NK-92 (cell line): ENCODE measurements around the gene CCN5.

Source experiments
- DNase-seq: peaks from one replicate; lab custom pipeline; 2025; ENCODE audit not compliant: unreplicated experiment; lab: John Stamatoyannopoulos, UW

CCN5 gene

DNA sequence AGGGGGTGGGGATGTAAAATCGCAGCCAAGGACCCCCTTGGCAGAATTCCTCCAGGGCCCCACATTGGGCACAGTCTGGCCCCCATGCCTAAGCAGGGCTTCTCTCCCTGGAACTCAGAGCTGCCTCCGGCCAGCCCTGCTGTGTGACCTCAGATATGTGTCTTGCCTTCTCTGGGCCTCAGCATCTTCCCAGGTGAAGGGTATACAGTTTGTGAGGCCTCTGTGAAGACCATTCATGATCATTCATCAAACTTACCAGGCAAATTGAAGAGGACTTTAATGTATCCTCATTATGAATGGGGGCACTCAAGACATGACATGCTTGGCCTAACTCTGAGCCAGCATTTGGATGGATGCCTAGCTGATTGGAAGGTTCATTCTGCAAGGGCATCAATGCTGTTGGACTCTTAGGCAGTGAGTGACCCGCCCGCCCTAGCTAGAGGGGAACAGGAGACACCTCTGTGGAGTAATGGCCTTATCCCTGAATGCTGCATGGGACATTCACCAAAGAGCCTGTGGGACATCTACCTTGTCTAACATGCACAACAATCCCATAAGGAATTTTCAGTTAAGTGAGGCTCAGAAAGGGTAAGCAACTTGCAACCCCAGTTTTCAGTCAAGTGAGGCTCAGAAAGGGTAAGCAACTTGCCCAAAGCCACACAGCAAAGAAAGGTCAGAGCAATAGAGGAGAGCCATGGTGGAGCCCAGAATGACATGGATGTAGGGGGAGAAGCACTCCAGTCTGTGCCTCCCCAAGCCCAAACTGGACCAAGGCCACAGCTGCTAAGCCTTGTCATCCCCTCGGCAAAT is 535 bp downstream of the CCN5 start:
- no peak for DNase-seq

DNA sequence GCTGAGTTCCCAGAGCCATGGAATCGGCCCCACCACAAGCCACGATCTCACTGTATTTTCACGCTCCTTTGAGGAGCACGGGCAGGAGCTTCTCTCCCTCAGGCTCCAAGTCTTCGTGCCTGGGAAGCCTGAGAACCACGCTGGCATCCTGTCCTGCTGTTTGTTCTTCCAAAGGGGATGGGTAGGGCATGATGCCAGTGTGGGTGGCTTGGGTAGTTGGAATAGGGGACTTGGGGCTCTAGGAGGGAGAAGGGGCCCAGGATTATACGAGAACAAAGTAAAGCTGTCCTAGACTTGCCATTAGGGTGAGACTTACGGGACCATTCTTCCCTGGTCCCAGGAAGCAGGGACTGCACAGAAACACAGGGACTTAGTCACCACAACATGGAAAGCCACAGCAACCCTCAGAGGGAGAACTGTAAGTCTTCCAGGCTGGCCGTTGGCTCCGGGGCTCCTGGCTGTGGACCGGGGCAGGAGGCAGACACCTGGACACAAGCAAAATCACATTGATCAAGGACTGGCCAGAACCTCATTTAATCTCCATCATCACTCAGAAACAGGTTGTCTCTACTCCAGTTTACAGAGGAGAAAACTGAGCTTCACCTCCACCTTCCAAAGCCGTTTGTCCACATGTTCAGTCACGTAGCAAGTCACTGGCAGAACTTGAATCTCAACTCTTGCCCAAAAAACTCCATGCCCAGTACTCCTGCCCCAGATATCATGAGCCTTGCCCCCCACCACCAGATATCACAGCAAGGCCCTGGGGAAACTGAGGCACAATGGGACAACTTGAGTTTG is 1.3 kb downstream of the CCN5 start:
- no peak for DNase-seq

DNA sequence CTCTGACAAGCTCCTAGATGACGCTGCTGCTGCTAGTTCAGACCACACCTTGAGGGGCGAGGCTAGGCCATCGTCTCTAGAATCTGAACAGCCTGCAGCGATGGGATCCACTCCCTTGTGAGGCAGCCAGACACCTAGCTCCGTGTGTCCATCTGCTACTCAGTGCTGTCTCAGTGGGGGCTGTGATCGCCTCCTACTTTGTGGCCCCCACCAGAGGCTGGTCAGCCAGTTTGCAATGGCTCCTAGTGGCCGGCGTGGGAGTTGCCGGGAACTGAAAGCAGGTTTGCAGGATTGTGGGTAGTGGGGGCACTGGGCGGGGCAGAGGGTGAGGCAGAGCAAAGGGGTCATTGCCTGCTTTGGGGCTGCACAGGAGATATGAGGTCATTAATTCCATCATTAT is 2.8 kb downstream of the CCN5 start:
- DNase-seq, result no peak

DNA sequence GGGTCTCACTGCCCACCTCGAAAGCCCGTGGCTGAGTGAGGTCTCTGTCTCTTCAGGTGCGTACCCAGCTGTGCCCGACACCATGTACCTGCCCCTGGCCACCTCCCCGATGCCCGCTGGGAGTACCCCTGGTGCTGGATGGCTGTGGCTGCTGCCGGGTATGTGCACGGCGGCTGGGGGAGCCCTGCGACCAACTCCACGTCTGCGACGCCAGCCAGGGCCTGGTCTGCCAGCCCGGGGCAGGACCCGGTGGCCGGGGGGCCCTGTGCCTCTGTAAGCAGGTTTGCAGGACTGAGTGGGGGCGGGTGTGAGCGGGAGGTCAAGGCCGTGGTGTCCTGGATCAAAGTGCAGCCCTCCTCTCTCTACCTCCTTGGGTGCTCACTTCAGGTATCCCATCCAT is 4.7 kb downstream of the CCN5 start:
- DNase-seq, result no peak

DNA sequence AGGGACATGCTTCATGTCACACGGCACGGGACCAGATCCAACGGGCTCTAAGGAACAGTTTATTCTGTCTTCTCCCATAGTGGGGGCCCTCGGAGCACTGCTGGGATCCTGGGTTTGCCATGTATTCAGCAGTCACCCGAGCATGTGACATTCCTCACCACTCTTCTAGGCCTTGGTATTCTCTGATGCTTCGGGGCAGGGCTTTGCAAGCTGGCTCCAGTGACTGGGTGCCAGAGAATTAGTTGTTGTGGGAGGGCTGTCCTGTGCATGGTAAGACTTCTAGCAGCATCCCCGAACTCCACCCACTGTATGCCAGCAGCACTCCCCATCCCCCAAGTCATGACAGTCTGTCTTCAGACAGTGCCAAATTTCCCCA is 5.4 kb downstream of the CCN5 start:
- DNase-seq, result no peak

DNA sequence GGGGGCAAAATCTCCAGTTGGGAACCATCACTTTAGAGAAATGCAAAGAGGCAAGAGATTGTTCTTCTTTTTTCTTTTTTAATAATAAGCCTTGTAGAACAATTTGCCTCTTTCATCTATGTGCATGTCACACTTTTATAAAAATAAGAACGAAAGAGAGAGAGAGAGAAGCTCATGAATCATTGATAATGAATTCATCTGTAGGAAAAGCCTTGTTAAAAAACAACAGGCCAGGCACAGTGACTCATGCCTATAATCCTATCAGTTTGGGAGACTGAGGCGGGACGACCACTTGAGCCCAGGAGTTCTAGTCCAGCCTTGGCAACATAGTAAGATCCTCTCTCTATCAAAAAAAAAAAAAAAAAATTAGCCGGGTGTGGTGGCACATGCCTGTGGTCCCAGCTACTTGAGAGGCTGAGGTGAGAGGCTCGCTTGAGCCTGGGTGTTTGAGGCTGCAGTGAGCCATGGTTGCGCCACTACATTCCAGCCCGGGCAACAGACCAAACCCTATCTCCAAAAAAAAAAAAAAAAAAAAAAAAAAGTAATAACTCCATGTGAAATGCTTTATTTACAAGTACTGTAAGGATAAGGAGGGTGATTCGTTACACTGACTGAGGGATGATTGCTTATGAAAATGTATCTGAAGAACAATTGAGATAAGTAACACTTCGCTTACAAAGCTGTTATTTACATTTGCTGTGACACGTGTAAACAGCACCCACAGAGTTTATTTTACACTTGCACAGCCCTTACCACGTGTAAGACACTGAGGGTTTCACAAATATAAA is 6.0 kb downstream of the CCN5 start:
- DNase-seq, result no peak

DNA sequence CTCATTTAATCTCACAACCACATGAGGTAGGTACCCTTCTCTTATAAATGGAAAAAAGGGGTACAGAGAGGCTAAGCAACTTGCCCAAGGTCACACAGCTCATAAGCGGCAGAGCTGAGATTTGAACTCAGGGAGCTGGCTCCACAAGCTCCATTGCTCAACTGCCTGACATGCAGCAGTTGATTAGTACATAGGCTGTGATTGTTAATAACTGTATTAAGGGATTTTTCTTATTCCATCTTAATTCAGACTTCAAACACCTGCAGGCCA is 6.6 kb downstream of the CCN5 start:
- no peak for DNase-seq

DNA sequence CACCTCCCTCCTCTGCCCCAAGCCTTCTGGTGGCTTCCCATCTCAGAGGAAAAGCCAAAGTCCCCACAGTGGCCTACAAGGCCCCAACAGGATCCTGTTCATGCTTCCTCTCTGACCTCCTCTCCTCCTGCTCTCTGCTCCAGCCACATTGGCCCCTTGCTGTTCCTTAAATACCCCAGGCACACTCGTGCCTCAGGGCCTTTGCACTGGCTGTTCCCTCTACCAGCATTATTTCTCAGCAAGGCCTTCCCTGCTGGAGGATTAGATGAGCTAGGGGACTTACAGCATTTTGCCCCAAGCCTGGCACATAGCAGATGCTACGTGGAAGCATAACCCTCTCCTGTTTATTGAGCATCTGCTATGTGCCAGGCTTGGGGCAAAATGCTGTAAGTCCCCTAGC is 7.8 kb downstream of the CCN5 start:
- no peak for DNase-seq

DNA sequence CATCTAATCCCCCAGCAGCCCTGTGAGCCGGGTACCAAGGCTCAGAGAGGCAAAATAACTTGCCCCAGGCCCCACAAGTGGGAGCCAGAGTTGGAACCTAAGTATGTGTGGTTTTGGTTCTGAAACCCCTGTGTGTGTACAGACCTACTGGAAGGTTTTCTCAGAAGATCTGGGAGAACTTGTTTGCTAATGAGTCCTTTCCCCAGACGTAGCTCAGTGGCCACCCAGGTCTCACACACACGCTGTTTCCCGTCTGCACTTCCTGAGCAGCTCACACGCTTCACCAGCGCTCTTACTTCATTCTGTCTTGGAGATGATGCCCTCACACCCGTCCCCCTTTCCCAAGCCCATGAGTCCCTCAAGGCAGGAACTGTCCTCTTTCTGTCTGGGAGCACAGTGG is 8.2 kb downstream of the CCN5 start:
- DNase-seq, result no peak

DNA sequence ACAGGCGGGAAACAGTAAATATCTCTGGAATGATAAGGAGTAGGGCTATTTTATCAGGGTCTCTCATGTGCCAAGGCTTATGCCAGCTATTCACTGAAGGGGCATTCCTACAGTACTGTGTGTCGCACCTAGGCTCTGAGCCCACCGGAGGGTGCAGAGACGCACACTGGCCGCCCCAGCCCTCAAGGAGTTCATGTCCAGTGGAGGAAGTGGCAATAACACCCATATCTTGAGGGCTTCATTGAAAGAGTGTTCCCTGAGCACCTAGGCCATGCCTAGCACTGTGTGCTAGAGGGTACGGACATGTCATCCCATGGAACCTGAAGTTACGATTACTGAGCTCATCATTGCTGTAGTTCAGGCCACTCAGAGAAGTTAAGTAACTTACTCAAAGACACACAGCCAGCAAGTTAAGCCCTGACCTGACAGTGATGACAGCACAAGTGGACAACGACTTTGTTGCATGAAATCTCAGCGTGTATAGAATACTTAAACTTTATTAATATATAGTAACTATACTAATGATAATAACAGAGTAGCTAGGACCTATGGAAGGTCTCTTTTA is 8.7 kb downstream of the CCN5 start:
- DNase-seq, result no peak

DNA sequence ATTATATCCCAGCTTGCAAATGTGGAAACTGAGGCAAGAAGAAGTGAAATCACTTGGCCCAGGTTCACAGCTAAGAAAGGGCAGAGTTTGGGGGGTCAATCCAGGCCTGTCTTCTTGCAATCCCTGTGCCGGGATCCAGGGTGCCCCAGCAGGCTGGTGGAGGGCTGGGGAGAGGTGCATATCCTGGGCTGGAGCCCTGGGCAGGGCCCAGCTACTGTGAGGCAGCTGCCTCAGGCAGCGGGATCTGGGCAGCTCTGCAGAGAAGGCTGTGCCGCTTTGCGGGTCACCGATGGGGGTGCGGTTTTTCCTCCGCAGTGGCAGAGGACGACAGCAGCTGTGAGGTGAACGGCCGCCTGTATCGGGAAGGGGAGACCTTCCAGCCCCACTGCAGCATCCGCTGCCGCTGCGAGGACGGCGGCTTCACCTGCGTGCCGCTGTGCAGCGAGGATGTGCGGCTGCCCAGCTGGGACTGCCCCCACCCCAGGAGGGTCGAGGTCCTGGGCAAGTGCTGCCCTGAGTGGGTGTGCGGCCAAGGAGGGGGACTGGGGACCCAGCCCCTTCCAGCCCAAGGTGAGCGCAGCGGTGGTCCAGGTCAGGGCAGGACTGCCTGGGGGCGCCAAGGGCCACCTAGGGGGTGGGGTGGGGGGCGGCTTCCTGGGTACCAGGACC is 9.4 kb downstream of the CCN5 start:
- no peak for DNase-seq

DNA sequence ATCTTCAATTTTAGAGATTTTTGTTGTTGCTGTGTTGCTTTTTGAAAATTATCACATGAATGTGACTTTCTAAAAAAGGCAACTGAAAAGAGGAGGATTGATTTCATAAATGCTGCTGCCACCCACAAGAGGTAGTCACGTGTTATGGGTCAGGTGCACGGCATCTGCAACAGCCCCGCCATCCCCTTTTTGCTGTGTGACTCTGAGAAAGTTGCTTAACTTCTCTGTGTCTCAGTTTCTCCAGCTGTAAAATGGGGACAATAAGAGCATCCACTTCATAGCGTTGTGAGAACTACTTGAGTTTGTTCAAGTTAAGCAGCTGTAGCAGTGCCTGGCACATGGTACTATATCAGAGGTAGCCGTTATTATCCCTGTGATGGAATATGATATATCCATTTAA is 10.7 kb downstream of the CCN5 start:
- no peak for DNase-seq

DNA sequence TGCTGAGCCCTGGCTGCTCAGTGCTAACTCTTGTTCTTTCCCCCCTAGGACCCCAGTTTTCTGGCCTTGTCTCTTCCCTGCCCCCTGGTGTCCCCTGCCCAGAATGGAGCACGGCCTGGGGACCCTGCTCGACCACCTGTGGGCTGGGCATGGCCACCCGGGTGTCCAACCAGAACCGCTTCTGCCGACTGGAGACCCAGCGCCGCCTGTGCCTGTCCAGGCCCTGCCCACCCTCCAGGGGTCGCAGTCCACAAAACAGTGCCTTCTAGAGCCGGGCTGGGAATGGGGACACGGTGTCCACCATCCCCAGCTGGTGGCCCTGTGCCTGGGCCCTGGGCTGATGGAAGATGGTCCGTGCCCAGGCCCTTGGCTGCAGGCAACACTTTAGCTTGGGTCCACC is 11.9 kb downstream of the CCN5 start:
- DNase-seq, result no peak

DNA sequence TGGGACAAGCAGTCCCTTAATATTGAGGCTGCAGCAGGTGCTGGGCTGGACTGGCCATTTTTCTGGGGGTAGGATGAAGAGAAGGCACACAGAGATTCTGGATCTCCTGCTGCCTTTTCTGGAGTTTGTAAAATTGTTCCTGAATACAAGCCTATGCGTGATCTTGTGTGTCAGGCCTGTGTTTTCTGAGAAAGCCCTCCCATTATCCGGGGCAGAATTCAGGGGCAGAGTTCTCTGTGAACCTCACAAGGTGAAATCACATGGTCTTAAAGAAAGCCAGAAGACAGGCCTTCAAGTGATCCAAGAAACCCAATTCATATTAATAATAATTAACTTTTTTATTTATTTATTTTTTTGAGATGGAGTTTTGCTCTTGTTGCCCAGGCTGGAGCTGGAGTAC is 12.5 kb downstream of the CCN5 start:
- DNase-seq, result no peak

DNA sequence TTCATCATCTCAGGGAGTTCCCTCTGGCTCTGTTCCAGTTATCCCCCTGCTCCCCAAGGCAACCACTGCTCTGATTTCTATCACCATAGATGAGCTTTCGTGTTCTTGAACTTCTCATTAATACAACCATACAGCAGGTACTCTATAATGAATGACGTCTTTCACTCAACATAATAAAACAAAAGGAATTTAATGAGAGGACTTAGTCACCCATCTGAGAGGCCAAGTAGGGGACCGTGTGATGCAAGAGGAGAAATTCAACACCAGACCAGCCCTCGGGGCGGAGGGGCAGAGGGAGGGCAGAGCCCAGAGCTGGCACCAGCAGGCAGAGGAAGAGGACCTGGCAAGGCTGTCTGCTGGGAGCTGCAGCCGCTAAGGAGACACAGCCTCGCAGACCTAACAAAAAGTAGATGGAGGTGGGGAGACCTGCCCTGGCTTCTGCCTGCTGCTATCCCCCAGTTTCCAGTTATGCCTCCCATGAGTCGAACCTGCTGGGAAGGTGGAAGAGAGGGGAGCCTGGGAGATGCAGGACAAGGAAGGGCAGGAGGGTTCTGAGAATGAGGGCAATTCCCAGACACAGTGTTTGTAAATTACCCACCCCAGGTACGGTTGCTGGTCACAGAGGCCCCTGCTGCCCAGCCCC is 13.8 kb downstream of the CCN5 start:
- DNase-seq, result no peak

DNA sequence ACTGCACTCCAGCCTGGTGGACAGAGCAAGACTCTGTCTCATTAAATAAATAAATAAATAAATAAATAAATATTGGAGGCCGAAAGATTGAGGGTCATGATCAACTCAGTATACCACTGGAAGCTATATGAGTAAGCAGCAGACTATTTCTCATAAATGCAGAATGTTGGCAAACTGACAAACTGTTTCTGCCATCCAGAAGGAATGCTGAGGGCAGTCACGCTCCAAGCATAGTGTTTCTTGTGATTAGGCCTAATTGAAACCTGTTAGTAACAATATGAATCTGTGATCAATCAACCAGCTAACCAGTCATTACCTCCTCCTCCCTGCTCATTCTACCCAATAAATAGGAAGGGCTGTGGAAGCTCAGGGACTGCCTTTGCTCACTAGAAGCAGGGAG is 15.3 kb downstream of the CCN5 start:
- DNase-seq, result no peak

DNA sequence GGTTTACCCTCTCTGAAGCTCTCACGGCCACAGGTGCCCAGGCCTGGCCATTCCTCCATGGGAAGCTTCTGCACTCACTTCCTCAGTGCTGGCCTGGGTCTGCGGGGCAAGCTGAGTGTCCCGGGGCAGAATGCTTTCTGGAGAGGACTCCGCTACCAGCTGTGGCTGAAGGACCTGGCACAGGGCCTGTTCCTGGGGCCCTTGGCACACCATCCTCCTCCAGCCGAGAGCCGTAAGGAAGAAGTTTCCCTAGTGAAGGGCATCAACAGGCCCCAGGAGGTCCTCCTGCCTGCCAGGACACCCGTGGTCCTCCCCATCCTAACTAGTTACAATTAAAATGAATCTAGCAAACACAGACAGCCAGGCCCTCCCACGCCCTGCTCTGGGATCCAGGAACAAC is 16.5 kb downstream of the CCN5 start:
- no peak for DNase-seq

DNA sequence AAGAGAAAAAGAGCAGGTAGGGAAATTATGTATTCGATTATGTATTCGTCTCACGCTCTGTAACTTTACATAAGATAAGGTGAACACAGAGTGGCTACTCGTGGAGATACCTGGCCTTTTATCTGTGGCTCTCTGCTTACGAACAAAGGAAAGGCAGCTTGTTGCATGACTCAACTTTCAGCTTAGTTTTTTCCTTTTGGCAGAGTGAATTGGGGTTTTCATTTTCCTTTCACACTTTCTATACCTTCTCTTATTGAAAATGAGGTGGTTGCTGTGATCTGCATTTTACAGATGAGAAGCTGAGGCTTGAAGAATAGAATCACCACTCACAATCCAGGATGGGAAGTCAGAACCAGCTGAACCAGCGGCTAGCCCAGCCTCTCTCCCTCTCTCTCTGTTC is 17.2 kb downstream of the CCN5 start:
- no peak for DNase-seq

DNA sequence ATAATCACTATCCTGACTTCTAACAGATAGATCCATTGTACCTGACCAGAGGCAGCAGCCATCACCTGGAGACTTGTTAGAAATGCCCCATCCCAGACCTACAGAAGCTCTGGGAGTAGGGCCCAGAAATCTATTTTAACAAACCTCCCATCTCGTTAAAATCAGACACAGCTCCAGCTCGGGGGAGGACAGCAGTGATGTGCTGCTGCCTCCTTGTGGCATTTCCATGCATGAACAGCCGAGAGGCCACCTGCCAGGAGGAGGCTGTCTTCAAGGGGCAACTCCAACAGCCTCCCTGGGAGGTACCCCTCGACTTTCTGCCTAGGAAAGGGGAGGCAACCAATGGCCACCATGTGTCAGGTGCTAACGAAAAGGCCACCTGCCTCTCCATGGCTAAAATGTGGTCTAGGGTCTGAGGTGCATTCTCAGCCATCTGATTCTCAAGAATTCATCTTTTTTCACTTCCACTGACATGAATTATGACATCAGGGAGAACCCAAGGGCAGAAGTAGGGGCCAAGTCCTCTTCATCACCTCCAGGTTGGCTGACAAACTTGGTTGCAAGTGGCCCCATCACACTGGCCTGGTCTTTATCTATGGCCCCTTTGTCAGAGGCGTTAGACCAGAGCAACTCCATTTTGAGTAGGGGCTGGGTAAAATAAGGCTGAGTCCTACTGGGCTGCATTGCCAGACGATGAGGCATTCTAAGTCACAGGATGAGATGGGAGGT is 18.3 kb downstream of the CCN5 start:
- no peak for DNase-seq

DNA sequence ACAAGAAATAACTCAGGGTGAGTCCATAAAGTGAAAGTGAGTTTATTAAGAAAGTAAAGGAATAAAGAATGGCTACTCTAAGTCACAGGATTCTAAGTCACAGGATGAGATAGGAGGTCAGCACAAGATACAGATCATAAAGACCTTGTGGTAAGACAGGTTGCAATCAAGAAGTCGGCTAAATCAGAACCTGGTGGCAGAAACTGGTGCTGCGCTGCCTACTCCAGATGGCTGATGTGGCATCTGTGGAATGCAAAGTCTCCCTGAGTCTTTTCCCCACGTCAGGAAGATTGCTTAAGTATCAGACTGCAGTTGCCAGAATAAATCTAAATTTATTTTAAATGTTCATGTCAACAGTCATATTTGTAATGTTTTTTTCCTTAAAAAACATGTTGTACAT is 19.8 kb downstream of the CCN5 start:
- DNase-seq, result no peak
